ENCODE data around the gene COX10.

COX10 gene

GRCh38 chr17:14124854-14125253 is 55.5 kb downstream of the COX10 start:
- no peak for DNase-seq (ENCODE audit: low spot score)
- ChIA-PET POLR2A (ENCODE audit: low non-redundant PET) (no interaction called here), CTCF (no interaction called here)
- no peak overlapping the region for H3K27ac ChIP-seq
- no peak for TF ChIP-seq CTCF (conservative IDR thresholded peaks at IDR 0.05; ENCODE audit: low read depth)

DNA sequence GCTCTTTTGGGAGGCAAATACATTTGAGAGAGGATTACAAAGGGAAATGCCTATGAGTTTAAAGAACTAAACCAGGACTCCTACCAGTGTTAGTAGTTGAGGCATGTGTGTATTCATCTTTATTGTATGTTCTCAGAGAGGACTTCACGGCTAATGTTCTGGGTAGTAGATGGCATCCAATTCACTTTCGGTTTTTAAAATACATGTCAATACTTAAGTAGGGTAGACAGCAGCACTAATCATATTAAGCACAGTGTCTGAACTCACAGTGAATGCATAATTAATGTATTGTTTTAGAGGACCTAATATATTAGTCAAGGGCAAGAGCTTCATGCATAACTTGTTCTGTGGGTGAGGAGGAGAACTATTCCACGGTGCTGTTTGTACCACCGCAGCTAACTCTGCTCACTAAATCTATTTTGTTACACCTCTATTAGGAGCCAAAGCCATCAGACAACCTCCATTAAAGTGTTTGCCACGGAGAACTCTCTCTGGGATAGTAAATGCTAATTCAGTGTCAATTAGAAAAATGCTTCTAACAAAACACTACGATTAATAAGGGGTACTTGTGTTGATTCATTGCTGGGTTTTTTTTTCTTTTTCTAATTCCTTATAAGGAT is 56.3 kb downstream of the COX10 start:
- ChIA-PET CTCF (no interaction called here), POLR2A (ENCODE audit: low non-redundant PET) (no interaction called here)
- DNase-seq (ENCODE audit: low spot score), result no peak
- H3K27ac ChIP-seq, result no peak overlapping the region
- no peak for TF ChIP-seq CTCF (conservative IDR thresholded peaks at IDR 0.05; ENCODE audit: low read depth)

DNA sequence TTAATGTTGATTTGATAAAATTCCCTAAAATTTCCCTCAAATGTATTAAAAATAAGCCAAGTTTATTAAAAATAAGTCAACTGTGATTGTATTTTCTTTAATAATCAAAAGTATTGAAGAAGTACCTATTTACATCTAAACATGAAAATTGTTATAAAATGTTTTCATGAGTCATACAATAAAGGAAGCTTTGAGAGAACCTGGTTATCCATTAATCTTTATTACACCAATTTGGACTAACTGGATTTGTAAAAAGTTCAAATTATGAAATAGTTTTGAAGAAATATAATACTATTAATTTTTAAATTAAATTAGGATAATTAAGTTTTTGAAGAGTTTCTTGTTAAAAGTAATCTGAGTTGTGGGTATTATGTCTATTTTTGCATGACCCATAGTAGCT is 63.8 kb downstream of the COX10 start:
- TF ChIP-seq CTCF (conservative IDR thresholded peaks at IDR 0.05; ENCODE audit: low read depth), result no peak
- H3K27ac ChIP-seq, result no peak overlapping the region
- ChIA-PET CTCF (no interaction called here), POLR2A (ENCODE audit: low non-redundant PET) (no interaction called here)
- DNase-seq (ENCODE audit: low spot score), result no peak

- H3K27ac ChIP-seq, result no peak overlapping the region
- ChIA-PET POLR2A (ENCODE audit: low non-redundant PET) (no interaction called here), CTCF (no interaction called here)
- no peak for DNase-seq (ENCODE audit: low spot score)
- TF ChIP-seq CTCF (conservative IDR thresholded peaks at IDR 0.05; ENCODE audit: low read depth), result no peak
Observed at GRCh38 chr17:14134456-14134855, 65.2 kb downstream of the COX10 start.

GRCh38 chr17:14135906-14136590 is 66.7 kb downstream of the COX10 start:
- CTCF ChIA-PET, result no interaction called here

GRCh38 chr17:14138649-14139048 is 69.3 kb downstream of the COX10 start:
- TF ChIP-seq CTCF (conservative IDR thresholded peaks at IDR 0.05; ENCODE audit: low read depth), result no peak
- ChIA-PET POLR2A (ENCODE audit: low non-redundant PET) (no interaction called here), CTCF (no interaction called here)
- H3K27ac ChIP-seq, result no peak overlapping the region
- DNase-seq (ENCODE audit: low spot score), result no peak

More at GRCh38 chr17:14135906-14136590, 66.7 kb downstream of the COX10 start:
- DNase-seq (ENCODE audit: low spot score), result no peak
- no peak overlapping the region for H3K27ac ChIP-seq
- POLR2A ChIA-PET (ENCODE audit: low non-redundant PET), result no interaction called here
- TF ChIP-seq CTCF (conservative IDR thresholded peaks at IDR 0.05; ENCODE audit: low read depth), result no peak
